MM.1S (cell line): Measurements from ENCODE around the gene PRRT3.

Experiments used
- CTCF ChIP-seq: fragments of 300-600 bp; sonication (generic); IDR thresholded peaks from 2 replicates; pipeline ENCODE4 v1.5.1; 2016; ENCODE audit warnings: antibody characterized with exemption, low read length, mixed read lengths
- EZH2phosphoT487 ChIP-seq: fragments of 300-600 bp; sonication (generic); IDR thresholded peaks from 2 replicates; pipeline ENCODE4 v1.6.1; 2018; ENCODE audit warnings: antibody characterized with exemption, low read length

- no peak for TF ChIP-seq CTCF
- TF ChIP-seq EZH2phosphoT487, result no peak
Measured at GRCh38 chr3:9903904-9904303, 48.3 kb downstream of the PRRT3 start.
